Measurements from ENCODE around the gene OCIAD1.

DNA sequence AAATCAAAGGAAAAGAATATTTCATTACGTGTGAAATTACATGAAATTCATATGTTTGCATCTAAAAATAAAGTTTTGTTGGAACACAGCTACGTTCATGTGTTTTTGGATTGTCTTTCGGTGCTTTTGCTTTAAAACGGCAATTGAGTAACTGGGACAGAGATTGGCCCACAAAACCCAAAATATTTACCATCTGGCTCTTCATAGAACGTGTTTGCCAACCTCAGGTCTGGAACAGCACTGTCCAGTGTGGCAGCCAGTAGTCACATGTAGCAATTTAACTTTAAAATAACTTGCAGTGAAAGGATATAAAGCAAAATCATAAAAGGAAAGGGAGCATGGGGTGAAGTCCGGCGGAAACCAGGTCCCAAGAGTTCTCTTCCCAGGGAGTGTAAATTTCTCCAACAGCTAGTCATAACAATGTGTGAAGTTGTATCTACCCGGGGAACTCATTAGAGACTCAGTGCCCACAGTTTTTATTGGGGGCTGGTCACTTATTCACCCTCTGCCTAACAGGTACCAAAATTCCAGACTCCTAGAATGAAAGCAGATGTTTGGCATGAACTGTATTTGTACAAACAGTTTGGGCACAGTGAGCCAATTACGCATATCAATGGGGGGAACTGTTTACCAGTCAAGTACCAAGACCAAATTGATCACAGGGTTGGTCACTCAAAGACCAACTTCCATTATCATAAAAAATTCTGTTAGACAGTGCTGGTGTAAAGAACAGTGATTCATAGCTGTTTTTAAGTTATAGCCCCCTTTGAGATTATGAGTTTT lies 10.3 kb downstream of the OCIAD1 start:
- TF ChIP-seq, protein P1, sequence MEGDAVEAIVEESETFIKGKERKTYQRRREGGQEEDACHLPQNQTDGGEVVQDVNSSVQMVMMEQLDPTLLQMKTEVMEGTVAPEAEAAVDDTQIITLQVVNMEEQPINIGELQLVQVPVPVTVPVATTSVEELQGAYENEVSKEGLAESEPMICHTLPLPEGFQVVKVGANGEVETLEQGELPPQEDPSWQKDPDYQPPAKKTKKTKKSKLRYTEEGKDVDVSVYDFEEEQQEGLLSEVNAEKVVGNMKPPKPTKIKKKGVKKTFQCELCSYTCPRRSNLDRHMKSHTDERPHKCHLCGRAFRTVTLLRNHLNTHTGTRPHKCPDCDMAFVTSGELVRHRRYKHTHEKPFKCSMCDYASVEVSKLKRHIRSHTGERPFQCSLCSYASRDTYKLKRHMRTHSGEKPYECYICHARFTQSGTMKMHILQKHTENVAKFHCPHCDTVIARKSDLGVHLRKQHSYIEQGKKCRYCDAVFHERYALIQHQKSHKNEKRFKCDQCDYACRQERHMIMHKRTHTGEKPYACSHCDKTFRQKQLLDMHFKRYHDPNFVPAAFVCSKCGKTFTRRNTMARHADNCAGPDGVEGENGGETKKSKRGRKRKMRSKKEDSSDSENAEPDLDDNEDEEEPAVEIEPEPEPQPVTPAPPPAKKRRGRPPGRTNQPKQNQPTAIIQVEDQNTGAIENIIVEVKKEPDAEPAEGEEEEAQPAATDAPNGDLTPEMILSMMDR (IDR thresholded peaks at IDR 0.05), result no peak
- TF ChIP-seq ZFX (IDR thresholded peaks at IDR 0.05; ENCODE audit: borderline replicate concordance), result no peak

Measured in 22Rv1 (cell line).